Activated naive CD4-positive, alpha-beta T cell treated with anti-CD3 and anti-CD28 coated beads for 36 hours (primary cell): Measurements from ENCODE around the gene SEZ6L. TPM values are rescaled to one million over a fixed set of nuclear protein-coding genes. Genes with fewer than 3 reads are reported as not detected.

Experiments
- CTCF ChIA-PET: fragments of 350-600 bp; sonication (Branson Sonifier 250); formaldehyde crosslinking; loops from one replicate; lab custom pipeline; 2021; ENCODE audit warnings: antibody characterized with exemption; lab: Charles Lee
- DNase-seq: peaks from one replicate; pipeline ENCODE4 v3.0.0-alpha.2; 2020
- H3K27ac Mint-ChIP-seq: one replicate; pipeline ENCODE4 v1.8.0; 2021; ENCODE audit warnings: mild to moderate bottlenecking, mixed read lengths
- H3K27me3 Mint-ChIP-seq: one replicate; pipeline ENCODE4 v1.8.0; 2021; ENCODE audit warnings: low read depth, mixed read lengths
- H3K36me3 Mint-ChIP-seq: one replicate; pipeline ENCODE4 v1.8.0; 2021; ENCODE audit warnings: low read depth, mixed read lengths
- H3K4me1 Mint-ChIP-seq: one replicate; pipeline ENCODE4 v1.8.0; 2021; ENCODE audit warnings: low read depth, mixed read lengths
- H3K4me3 Mint-ChIP-seq: one replicate; pipeline ENCODE4 v1.8.0; 2021; ENCODE audit warnings: mild to moderate bottlenecking, moderate library complexity, mixed read lengths
- H3K9me3 Mint-ChIP-seq: one replicate; pipeline ENCODE4 v1.8.0; 2021; ENCODE audit warnings: mixed read lengths
- intact Hi-C: fragments of 100-400 bp; cut with micrococcal nuclease; formaldehyde crosslinking; loops from one replicate; pipeline ENCODE4 v1.15.1; 2023
- total RNA-seq, 2 experiments: library from RNA; stranded (reverse); gene quantifications; one replicate each; pipeline ENCODE4 v1.2.3, GENCODE V29; 2021

SEZ6L gene
- total RNA-seq, 2 experiments from 2014 or later, result not detected

- H3K27me3 Mint-ChIP-seq, result peaks cover 4% of the 10 kb centered on the region
- peaks cover 51% of the 10 kb centered on the region for H3K4me1 Mint-ChIP-seq
- CTCF ChIA-PET, result interaction anchor here (0.8 to 1.5 kb wide), 3 partner anchors 31 to 43 kb away, joined by 3 to 6 read pairs (median 5); no protein-coding TSS in a partner anchor
- H3K9me3 Mint-ChIP-seq, result no peaks in the 10 kb centered on the region
- H3K4me3 Mint-ChIP-seq, result peak within 1 kb of the TSS; percentile 94
- intact Hi-C loops, result loop anchor here (1.0 to 5.0 kb wide), 6 partner anchors 34 to 1351 kb away; partner anchors contain the start of genes HPS4, SRRD and TPST2
- peaks cover 8% of the 10 kb centered on the region for H3K36me3 Mint-ChIP-seq
- H3K27ac Mint-ChIP-seq, result peak within 1 kb of the TSS; percentile 99
- DNase-seq, result peak; percentile 83
Measured at GRCh38 chr22:26428515-26429457, 259.5 kb downstream of the SEZ6L start, which contains the start of gene ASPHD2. Gene ASPHD2 (plus strand): TSS chr22:26429260. CDS start chr22:26433616, 4,356 bp downstream.

GRCh38 chr22:26429458-26430286 is 260.4 kb downstream of the SEZ6L start:
- peak overlapping the region; percentile 60 for H3K27ac Mint-ChIP-seq
- intact Hi-C loops, result loop anchor here (1.0 to 5.0 kb wide), 5 partner anchors 31 to 1352 kb away; no protein-coding TSS in a partner anchor
- H3K9me3 Mint-ChIP-seq, result no peaks in the 10 kb centered on the region
- peak overlapping the region; percentile 83 for H3K4me3 Mint-ChIP-seq
- peaks cover 14% of the 10 kb centered on the region for H3K36me3 Mint-ChIP-seq
- DNase-seq, result peak; percentile 9
- peaks cover 51% of the 10 kb centered on the region for H3K4me1 Mint-ChIP-seq
- CTCF ChIA-PET, result interaction anchor here (0.6 to 1.5 kb wide), 10 partner anchors 19 to 90 kb away, joined by 3 to 6 read pairs (median 3); no protein-coding TSS in a partner anchor
- peaks cover 2% of the 10 kb centered on the region for H3K27me3 Mint-ChIP-seq

GRCh38 chr22:26430600-26430999 is 261.3 kb downstream of the SEZ6L start:
- H3K27me3 Mint-ChIP-seq, result peaks cover 2% of the 10 kb centered on the region
- H3K4me3 Mint-ChIP-seq, result peak overlapping the region; percentile 83
- intact Hi-C loops, result loop anchor here (1.0 to 2.0 kb wide), 2 partner anchors 32 to 136 kb away; no protein-coding TSS in a partner anchor
- CTCF ChIA-PET, result interaction anchor here (0.8 to 1.5 kb wide), 13 partner anchors 16 to 244 kb away, joined by 3 to 6 read pairs (median 3); no protein-coding TSS in a partner anchor
- peaks cover 17% of the 10 kb centered on the region for H3K36me3 Mint-ChIP-seq
- DNase-seq, result peak; percentile 7
- H3K4me1 Mint-ChIP-seq, result peaks cover 55% of the 10 kb centered on the region
- H3K27ac Mint-ChIP-seq, result peak overlapping the region; percentile 60
- no peaks in the 10 kb centered on the region for H3K9me3 Mint-ChIP-seq

GRCh38 chr22:26431261-26431995 is 262.2 kb downstream of the SEZ6L start:
- peaks cover 63% of the 10 kb centered on the region for H3K4me1 Mint-ChIP-seq
- DNase-seq, result no peak
- intact Hi-C loops, result loop anchor here (1.0 to 2.0 kb wide), 2 partner anchors 33 to 211 kb away; no protein-coding TSS in a partner anchor
- no peaks in the 10 kb centered on the region for H3K9me3 Mint-ChIP-seq
- peak overlapping the region; percentile 83 for H3K4me3 Mint-ChIP-seq
- H3K36me3 Mint-ChIP-seq, result peaks cover 17% of the 10 kb centered on the region
- H3K27ac Mint-ChIP-seq, result peak overlapping the region; percentile 60
- CTCF ChIA-PET, result interaction anchor here (1.0 to 1.5 kb wide), 9 partner anchors 15 to 72 kb away, joined by 3 to 6 read pairs (median 4); no protein-coding TSS in a partner anchor
- H3K27me3 Mint-ChIP-seq, result no peaks in the 10 kb centered on the region

- Mint-ChIP-seq H3K36me3 (peaks cover 21% of the 10 kb centered on the region), H3K4me1 (peaks cover 69% of the 10 kb centered on the region)
- CTCF ChIA-PET, result interaction anchor here (1.3 kb wide), 1 partner anchor 29 kb away, joined by 4 read pairs; no protein-coding TSS in a partner anchor
Measured at GRCh38 chr22:26432619-26433311, 263.5 kb downstream of the SEZ6L start.

More at GRCh38 chr22:26432619-26433311, 263.5 kb downstream of the SEZ6L start:
- H3K4me3 Mint-ChIP-seq, result no peak overlapping the region
- H3K27me3 Mint-ChIP-seq, result no peaks in the 10 kb centered on the region
- no peak overlapping the region for H3K27ac Mint-ChIP-seq
- no peak for DNase-seq
- H3K9me3 Mint-ChIP-seq, result no peaks in the 10 kb centered on the region
- intact Hi-C loops, result no loop called here
